IMR-90 (cell line): ENCODE measurements around the gene GPRASP2. TPM values are rescaled to one million over a fixed set of nuclear protein-coding genes. Genes with fewer than 3 reads are reported as not detected.

Experiments
- ATAC-seq: fragments of 200-7000 bp; cut with Tn5 transposase; 2 replicates; pipeline ENCODE4 v1.9.1; 2020; ENCODE audit warnings: low read depth, mild to moderate bottlenecking, moderate library complexity
- BruUV-seq: library from RNA; stranded (reverse); fragments of 400-500 nt; replicated peaks from 2 replicates; lab custom pipeline; 2021; lab: Mats Ljungman, UMichigan
- CTCF ChIA-PET: fragments of 300-600 bp; formaldehyde crosslinking; extraction: SDS; loops from one replicate; lab custom pipeline; 2021; ENCODE audit warnings: antibody characterized with exemption; lab: Yijun Ruan, JAX
- POLR2A ChIA-PET: fragments of 300-600 bp; sonication (Branson Sonifier 250); formaldehyde crosslinking; loops from one replicate; lab custom pipeline; 2022; ENCODE audit warnings: antibody characterized with exemption; ENCODE audit not compliant: unreplicated experiment; lab: Charles Lee
- DNase-seq: peaks from one replicate; pipeline ENCODE4 v3.0.0; 2013
- H2AFZ ChIP-seq: replicated peaks from 2 replicates; pipeline ENCODE3; 2013; ENCODE audit warnings: low read length, mild to moderate bottlenecking; ENCODE audit not compliant: poor library complexity
- H2AK5ac ChIP-seq: 2 replicates; pipeline ENCODE4 v1.6.1; 2013; ENCODE audit warnings: low read depth, low read length, inconsistent platforms
- H2AK9ac ChIP-seq: replicated peaks from 2 replicates; pipeline ENCODE3; 2013; ENCODE audit warnings: mild to moderate bottlenecking, low read depth, low read length, moderate library complexity; ENCODE audit not compliant: poor library complexity
- H2BK120ac ChIP-seq: 2 replicates; pipeline ENCODE4 v1.6.1; 2013; ENCODE audit warnings: low read depth, low read length, inconsistent platforms
- H2BK15ac ChIP-seq: 3 replicates; pipeline ENCODE4 v1.6.1; 2013; ENCODE audit warnings: low read depth, low read length, inconsistent platforms
- H2BK20ac ChIP-seq: 2 replicates; pipeline ENCODE4 v1.6.1; 2013; ENCODE audit warnings: low read depth, mild to moderate bottlenecking, inconsistent platforms, low read length, moderate library complexity
- H2BK5ac ChIP-seq: 2 replicates; pipeline ENCODE4 v1.6.1; 2013; ENCODE audit warnings: mild to moderate bottlenecking, low read depth, low read length, inconsistent platforms; ENCODE audit not compliant: poor library complexity, severe bottlenecking
- H3K14ac ChIP-seq: replicated peaks from 2 replicates; pipeline ENCODE4 v1.6.1; 2013; ENCODE audit warnings: low read depth, low read length, inconsistent platforms
- H3K18ac ChIP-seq: 2 replicates; pipeline ENCODE4 v1.6.1; 2013; ENCODE audit warnings: low read depth, low read length, control low read depth
- H3K23ac ChIP-seq: 2 replicates; pipeline ENCODE4 v1.6.1; 2013; ENCODE audit warnings: low read depth, low read length, inconsistent platforms
- H3K27ac ChIP-seq: 2 replicates; pipeline ENCODE4 v1.5.1; 2013; ENCODE audit warnings: mild to moderate bottlenecking, control low read depth, low read length; ENCODE audit not compliant: insufficient read depth
- H3K27me3 ChIP-seq: 2 replicates; pipeline ENCODE4 v1.6.1; 2013; ENCODE audit warnings: low read length; ENCODE audit not compliant: control insufficient read depth, insufficient read depth
- H3K36me3 ChIP-seq: 2 replicates; pipeline ENCODE4 v1.6.1; 2013; ENCODE audit warnings: low read length, mixed read lengths; ENCODE audit not compliant: control insufficient read depth, insufficient read depth
- H3K4ac ChIP-seq: 2 replicates; pipeline ENCODE4 v1.6.1; 2013; ENCODE audit warnings: low read depth, low read length, inconsistent platforms
- H3K4me1 ChIP-seq: 2 replicates; pipeline ENCODE4 v1.6.1; 2013; ENCODE audit warnings: low read length, mixed read lengths; ENCODE audit not compliant: control insufficient read depth, insufficient read depth
- H3K4me2 ChIP-seq: 2 replicates; pipeline ENCODE4 v1.6.1; 2013; ENCODE audit warnings: low read depth, mild to moderate bottlenecking, control low read depth, low read length, moderate library complexity
- H3K4me3 ChIP-seq: 2 replicates; pipeline ENCODE4 v1.5.1; 2013; ENCODE audit warnings: low read depth, mild to moderate bottlenecking, control low read depth, low read length, moderate library complexity; ENCODE audit not compliant: insufficient read depth
- H3K56ac ChIP-seq: 2 replicates; pipeline ENCODE4 v1.6.1; 2013; ENCODE audit warnings: low read length, inconsistent platforms; ENCODE audit not compliant: insufficient read depth; ENCODE audit errors: extremely low read depth
- H3K79me1 ChIP-seq, 2 experiments: 2 replicates each; pipeline ENCODE4 v1.6.1; 2013; ENCODE audit warnings: low read length in 2 of 2, inconsistent platforms in 1 of 2, low read depth in 1 of 2
- H3K9ac ChIP-seq: 2 replicates; pipeline ENCODE4 v1.6.1; 2013; ENCODE audit warnings: low read depth, low read length, control low read depth
- H3K9me1 ChIP-seq: 2 replicates; pipeline ENCODE4 v1.6.1; 2013; ENCODE audit warnings: low read length, inconsistent platforms; ENCODE audit not compliant: insufficient read depth
- H3K9me3 ChIP-seq: 2 replicates; pipeline ENCODE4 v1.6.1; 2013; ENCODE audit warnings: low read length; ENCODE audit not compliant: control insufficient read depth, insufficient read depth
- H4K20me1 ChIP-seq: 2 replicates; pipeline ENCODE4 v1.6.1; 2013; ENCODE audit warnings: low read length, inconsistent platforms; ENCODE audit not compliant: insufficient read depth
- H4K5ac ChIP-seq: 2 replicates; pipeline ENCODE4 v1.6.1; 2013; ENCODE audit warnings: mild to moderate bottlenecking, low read depth, low read length, control low read depth
- H4K8ac ChIP-seq, 2 experiments: 2 replicates each; pipeline ENCODE4 v1.6.1; 2013; ENCODE audit warnings: low read depth in 2 of 2, low read length in 2 of 2, control low read depth in 1 of 2, inconsistent platforms in 1 of 2
- H4K91ac ChIP-seq: 2 replicates; pipeline ENCODE4 v1.6.1; 2013; ENCODE audit warnings: low read depth, low read length, inconsistent platforms; ENCODE audit not compliant: insufficient read depth
- RAD21 ChIP-seq: IDR thresholded peaks from 2 replicates; pipeline ENCODE4 v1.6.1; 2012; ENCODE audit warnings: low read length, improper control_type of control experiment
- SMC3 ChIP-seq: fragments of 150-350 bp; IDR thresholded peaks from 2 replicates; pipeline ENCODE4 v1.6.1; 2016; ENCODE audit warnings: low read depth, mild to moderate bottlenecking, antibody characterized with exemption, low read length, moderate library complexity
- WGBS, 2 experiments: methylation state at CpG; one replicate each; pipeline versions ENCODE4 v1.1.5 to v1.1.7; 2013; ENCODE audit warnings: missing lambda C conversion rate in 2 of 2; ENCODE audit not compliant: insufficient read length in 1 of 2; ENCODE audit errors: extremely low coverage in 2 of 2; 5-methylcytosine and 5-hydroxymethylcytosine counted together
- dilution Hi-C: fragments of 300-500 bp; cut with HindIII; formaldehyde crosslinking; loops from one replicate; pipeline ENCODE4 v1.14.3; 2018; ENCODE audit warnings: low sequenced_read_pairs; ENCODE audit not compliant: unreplicated experiment
- in situ Hi-C: fragments of 300-500 bp; cut with MboI; formaldehyde crosslinking; loops from 3 replicates; pipeline ENCODE4 v1.14.3; 2019; ENCODE audit warnings: low sequenced_read_pairs, inconsistent platforms, mixed read lengths
- intact Hi-C: fragments of 100-400 bp; cut with micrococcal nuclease; formaldehyde crosslinking; loops from 2 replicates; pipeline ENCODE4 v1.10.0; 2022
- polyA plus RNA-seq, 3 experiments: library from polyadenylated mRNA; depleted of rRNA; stranded (reverse); fragments of >200 nt; gene quantifications; 2 replicates each; pipeline ENCODE4 v1.2.3, GENCODE V29; 2012; ENCODE audit warnings: low replicate concordance in 1 of 3
- total RNA-seq: library from RNA; depleted of rRNA; stranded (reverse); fragments of >200 nt; gene quantifications from 2 replicates; pipeline ENCODE4 v1.2.3, GENCODE V29; 2012
- TF ChIP-seq, protein P1 (sequence below): conservative IDR thresholded peaks from 2 replicates; pipeline ENCODE4 v1.5.1; 2012; ENCODE audit warnings: mild to moderate bottlenecking, low read depth, low read length, improper control_type of control experiment

GPRASP2 gene
- total and polyA plus RNA-seq, 2 of the 4 experiments (the other 2 are of a cell fraction): 9.4 to 24.7 TPM

DNA sequence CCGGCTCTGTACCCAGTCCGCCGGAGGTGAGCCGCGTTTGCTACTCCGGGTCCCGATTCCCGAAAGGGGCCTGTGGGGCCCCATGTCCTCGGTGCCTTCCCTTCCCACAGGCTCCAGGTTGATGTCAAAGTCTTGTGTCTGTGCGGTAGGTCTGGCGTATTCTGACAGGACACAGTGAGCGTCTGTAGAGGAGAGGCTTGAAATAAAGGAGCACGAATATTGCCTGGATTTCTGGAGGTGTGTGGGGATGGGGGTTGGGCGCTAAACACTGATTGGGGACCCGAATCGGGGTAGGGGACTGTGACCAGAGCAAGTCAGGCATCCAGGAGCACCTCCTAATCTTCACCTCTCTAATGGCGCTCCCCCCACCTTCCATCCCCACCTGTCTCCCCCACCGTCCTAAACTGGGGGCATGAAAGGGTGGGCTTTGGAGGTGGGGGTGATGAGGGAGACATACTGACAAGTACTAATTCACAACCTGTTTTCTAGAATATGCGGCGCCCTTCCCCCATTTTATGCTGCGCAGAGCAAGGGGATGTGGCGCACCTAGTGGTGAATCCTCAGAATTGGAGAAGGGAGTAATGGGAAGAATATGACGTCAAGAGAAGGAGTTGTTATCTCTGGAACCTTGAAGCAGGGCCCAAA lies 855 bp downstream of the GPRASP2 start:
- no peaks in the 10 kb centered on the region for H4K20me1 ChIP-seq
- in situ Hi-C loops: no loop called here
- peak overlapping the region; percentile 15 for H3K4ac ChIP-seq
- peak overlapping the region; percentile 82 for H3K9ac ChIP-seq
- H3K36me3 ChIP-seq: no peaks in the 10 kb centered on the region; the same call in 1 of the 2 replicates
- CTCF ChIA-PET: no interaction called here
- no peaks in the 10 kb centered on the region for H3K4me1 ChIP-seq
- TF ChIP-seq SMC3: no peak
- TF ChIP-seq, protein P1, sequence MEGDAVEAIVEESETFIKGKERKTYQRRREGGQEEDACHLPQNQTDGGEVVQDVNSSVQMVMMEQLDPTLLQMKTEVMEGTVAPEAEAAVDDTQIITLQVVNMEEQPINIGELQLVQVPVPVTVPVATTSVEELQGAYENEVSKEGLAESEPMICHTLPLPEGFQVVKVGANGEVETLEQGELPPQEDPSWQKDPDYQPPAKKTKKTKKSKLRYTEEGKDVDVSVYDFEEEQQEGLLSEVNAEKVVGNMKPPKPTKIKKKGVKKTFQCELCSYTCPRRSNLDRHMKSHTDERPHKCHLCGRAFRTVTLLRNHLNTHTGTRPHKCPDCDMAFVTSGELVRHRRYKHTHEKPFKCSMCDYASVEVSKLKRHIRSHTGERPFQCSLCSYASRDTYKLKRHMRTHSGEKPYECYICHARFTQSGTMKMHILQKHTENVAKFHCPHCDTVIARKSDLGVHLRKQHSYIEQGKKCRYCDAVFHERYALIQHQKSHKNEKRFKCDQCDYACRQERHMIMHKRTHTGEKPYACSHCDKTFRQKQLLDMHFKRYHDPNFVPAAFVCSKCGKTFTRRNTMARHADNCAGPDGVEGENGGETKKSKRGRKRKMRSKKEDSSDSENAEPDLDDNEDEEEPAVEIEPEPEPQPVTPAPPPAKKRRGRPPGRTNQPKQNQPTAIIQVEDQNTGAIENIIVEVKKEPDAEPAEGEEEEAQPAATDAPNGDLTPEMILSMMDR: peak; percentile 59
- peak; percentile 45 for TF ChIP-seq RAD21
- peak overlapping the region; percentile 87 for H3K4me2 ChIP-seq
- no peak overlapping the region for H2AK5ac ChIP-seq
- no peaks in the 10 kb centered on the region; a peak in 1 of 4 replicates for H3K79me1 ChIP-seq
- peak overlapping the region; percentile 77 for H2AK9ac ChIP-seq
- no peaks in the 10 kb centered on the region for H3K9me3 ChIP-seq
- peak; percentile 74 for ATAC-seq
- H4K5ac ChIP-seq: peak overlapping the region; percentile 67
- peak overlapping the region; percentile 86 for H3K4me3 ChIP-seq
- H2BK5ac ChIP-seq: peak overlapping the region; percentile 3
- H4K8ac ChIP-seq: peak overlapping the region; percentile 31 to 39; a peak in 2 of 4 replicates
- no peak overlapping the region for H2BK20ac ChIP-seq
- peak overlapping the region; percentile 33; the same call in 1 of the 2 replicates for H3K14ac ChIP-seq
- intact Hi-C loops: loop anchor here (1.0 to 10.0 kb wide), 2 partner anchors 114 to 198 kb away; partner anchors contain the start of genes ARMCX5 and TMSB15A
- no peak overlapping the region for H2BK15ac ChIP-seq
- no peaks in the 10 kb centered on the region; the same call in 1 of the 2 replicates for H3K9me1 ChIP-seq
- POLR2A ChIA-PET: no interaction called here
- H3K18ac ChIP-seq: peak overlapping the region; percentile 61; the same call in 1 of the 2 replicates
- peak overlapping the region; percentile 61 for H3K27ac ChIP-seq
- DNase-seq: peak; percentile 41
- no peak overlapping the region for H4K91ac ChIP-seq
- no peak overlapping the region; the same call in 1 of the 2 replicates for H3K56ac ChIP-seq
- H2BK120ac ChIP-seq: no peak overlapping the region
- H3K23ac ChIP-seq: no peak overlapping the region
- peak overlapping the region; percentile 94 for H2AFZ ChIP-seq
- dilution Hi-C loops: no loop called here
- WGBS, 2 experiments: no CpG with 5 or more reads among the region's 23 CpGs
- BruUV-seq: no TSS peak
- H3K27me3 ChIP-seq: no peaks in the 10 kb centered on the region; the same call in 1 of the 2 replicates
